Measurements from ENCODE around the gene NEK9. TPM values are rescaled to one million over a fixed set of nuclear protein-coding genes. Genes with fewer than 3 reads are reported as not detected.
A peak's percentile ranks its signal among the peaks of the same experiment; 100 is the strongest.

The NEK9 gene
- total and polyA plus RNA-seq, 10 of the 15 experiments (the other 5 are each of a cell fraction or from before 2014, with no cell fraction given) = 6.0 to 78.8 (median 44.7) TPM

GRCh38 chr14:75063491-75064204, 63.2 kb downstream of the NEK9 start, which contains the start of gene ACYP1:
Gene ACYP1 (minus strand): TSS chr14:75064024. CDS start chr14:75063553, 471 bp downstream.
- ATAC-seq = peak; percentile 98
- H3K9ac ChIP-seq (ENCODE audit: control insufficient read depth, insufficient read depth, low read length) = peak within 1 kb of the TSS; percentile 76
- peaks cover 5% of the 10 kb centered on the region for H3K4me1 ChIP-seq (ENCODE audit: control insufficient read depth, insufficient read depth, low read length)
- H3K36me3 ChIP-seq (ENCODE audit: control insufficient read depth in 2 of 2, insufficient read depth in 2 of 2, low read length in 1 of 2) = no peaks in the 10 kb centered on the region; a peak in 1 of 4 replicates
- H2AFZ ChIP-seq (ENCODE audit: control insufficient read depth, low read depth, low read length) = peak within 1 kb of the TSS; percentile 71
- peaks cover 19% of the 10 kb centered on the region for H3K79me2 ChIP-seq (ENCODE audit: control insufficient read depth, insufficient read depth, low read length)
- ChIA-PET CTCF (interaction anchor here (0.8 to 2.7 kb wide), 13 partner anchors 9 to 203 kb away, joined by 3 to 13 read pairs (median 3); no protein-coding TSS in a partner anchor), SMC1A (ENCODE audit: uncharacterized antibody, unreplicated experiment) (interaction anchor here (0.9 to 3.2 kb wide), 16 partner anchors 8 to 239 kb away, joined by 3 to 15 read pairs (median 5); partner anchors contain the start of genes MLH3 and NEK9), RAD21 (ENCODE audit: unreplicated experiment) (interaction anchor here (0.7 to 3.4 kb wide), 10 partner anchors 13 to 228 kb away, joined by 3 to 13 read pairs (median 6); partner anchors contain the start of genes EIF2B2 and MLH3), POLR2A (interaction anchor here (0.5 to 3.6 kb wide), 8 partner anchors 9 to 231 kb away, joined by 3 to 19 read pairs (median 6); partner anchors contain the start of gene MLH3)
- H3K4me3 ChIP-seq = peak within 1 kb of the TSS; percentile 98
- no peaks in the 10 kb centered on the region; the same call in 2 of the 3 replicates for H3K9me3 ChIP-seq (replicated peaks; ENCODE audit: control insufficient read depth, insufficient read depth, low read length)
- DNase-seq (ENCODE audit: low read depth, low spot score) = peak; percentile 56
- peak within 1 kb of the TSS; percentile 60 for H3K27ac ChIP-seq (ENCODE audit: control insufficient read depth, insufficient read depth)
- H3K27me3 ChIP-seq (replicated peaks in 1 of 2; ENCODE audit: control insufficient read depth in 2 of 2, insufficient read depth in 2 of 2, low read length in 1 of 2) = no peaks in the 10 kb centered on the region
- peak within 1 kb of the TSS; percentile 92 for H3K4me2 ChIP-seq (ENCODE audit: control insufficient read depth, insufficient read depth)
- H4K20me1 ChIP-seq (ENCODE audit: control insufficient read depth, insufficient read depth) = no peaks in the 10 kb centered on the region
- FAIRE-seq = peak; percentile 13
- in situ Hi-C loops (cut with MboI) (no loop called here), intact Hi-C loops (cut with micrococcal nuclease; ENCODE audit: unreplicated experiment) (no loop called here)
- WGBS (ENCODE audit: insufficient coverage, insufficient replicate concordance, low lambda C conversion rate, missing lambda C conversion rate) = 1% methylated on average over 34 of the region's 34 CpGs
- BruUV-seq (replicated peaks) = no TSS peak
- TF ChIP-seq, protein P1, sequence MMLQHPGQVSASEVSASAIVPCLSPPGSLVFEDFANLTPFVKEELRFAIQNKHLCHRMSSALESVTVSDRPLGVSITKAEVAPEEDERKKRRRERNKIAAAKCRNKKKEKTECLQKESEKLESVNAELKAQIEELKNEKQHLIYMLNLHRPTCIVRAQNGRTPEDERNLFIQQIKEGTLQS (IDR thresholded peaks at IDR 0.05; ENCODE audit: borderline replicate concordance, extremely low read depth, low read depth, low read length) = no peak
- TF ChIP-seq NR2C1 (IDR thresholded peaks at IDR 0.05) (no peak), ZNF622 (IDR thresholded peaks at IDR 0.05) (no peak), RUNX3 (IDR thresholded peaks at IDR 0.05; ENCODE audit: low read length) (peak; percentile 36; the same call in 1 of the 2 replicates), CHD1 (IDR thresholded peaks at IDR 0.05; ENCODE audit: low read depth, low read length) (no peak), SUPT20H (IDR thresholded peaks at IDR 0.05; ENCODE audit: borderline replicate concordance, control insufficient read depth, low read depth, low read length) (no peak), LARP7 (IDR thresholded peaks at IDR 0.05) (0 out of 2 replicates have a peak, but pooled peaks have one; percentile 21), REST (IDR thresholded peaks at IDR 0.05; ENCODE audit: low read depth, low read length) (peak; percentile 41; the same call in 1 of the 2 replicates), RELA (IDR thresholded peaks at IDR 0.05; ENCODE audit: borderline replicate concordance, partially characterized antibody) (no peak), YY1 (IDR thresholded peaks at IDR 0.05; ENCODE audit: low read depth, low read length) (0 out of 2 replicates have a peak, but pooled peaks have one; percentile 31), E2F8 (IDR thresholded peaks at IDR 0.05; ENCODE audit: low read depth, partially characterized antibody) (no peak), SUZ12 (IDR thresholded peaks at IDR 0.05; ENCODE audit: unreplicated experiment) (no peak), TAF1 (IDR thresholded peaks at IDR 0.05; ENCODE audit: borderline replicate concordance, low read depth, low read length) (peak; percentile 70; the same call in 1 of the 2 replicates), ASH2L (IDR thresholded peaks at IDR 0.05; ENCODE audit: borderline replicate concordance, low read depth) (no peak), NRF1 (conservative IDR thresholded peaks at IDR 0.05; ENCODE audit: low read depth, low read length) (no peak), ZNF384 (IDR thresholded peaks at IDR 0.05; ENCODE audit: borderline replicate concordance, low read depth, low read length) (no peak)
